ENCODE data around the gene CBFA2T2. TPM values are rescaled to one million over a fixed set of nuclear protein-coding genes. Genes with fewer than 3 reads are reported as not detected.
"Not testable (repeated sequence)": the region's sequence is repeated elsewhere in the genome, so short reads cannot be mapped to it uniquely, and the experiment has no call there.

The CBFA2T2 gene
- total RNA-seq, 1 donor from 2014 or later: 52.3 TPM

DNA sequence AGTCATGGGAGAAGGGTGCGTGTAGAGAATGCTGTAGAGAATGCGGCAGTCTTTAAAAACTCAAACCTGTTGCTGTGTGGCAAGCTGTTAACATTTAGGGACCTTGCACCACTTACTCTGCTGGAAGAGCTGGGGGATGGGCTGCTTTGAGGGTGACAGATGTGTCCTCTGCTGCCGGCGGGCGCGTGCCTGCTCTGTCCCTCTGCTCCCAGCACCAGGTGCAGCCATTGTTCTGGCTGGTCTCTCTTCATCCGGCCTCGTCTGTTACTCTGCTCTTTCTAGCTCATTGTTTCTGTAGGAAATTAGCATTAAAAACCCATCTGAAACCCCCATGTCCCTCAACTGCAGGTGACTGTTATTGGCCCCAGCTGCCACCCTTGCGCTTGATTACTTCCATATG, 78.5 kb downstream of the CBFA2T2 start:
- Mint-ChIP-seq H3K4me1 (ENCODE audit: unreplicated experiment) (peaks cover 64% of the 10 kb centered on the region), H3K27me3 (no peaks in the 10 kb centered on the region), H3K4me3 (peak overlapping the region; percentile 61), H3K27ac (peak overlapping the region; percentile 43), H3K9me3 (peaks cover 8% of the 10 kb centered on the region), H3K36me3 (peaks cover 9% of the 10 kb centered on the region)
- TF ChIP-seq, protein P1, sequence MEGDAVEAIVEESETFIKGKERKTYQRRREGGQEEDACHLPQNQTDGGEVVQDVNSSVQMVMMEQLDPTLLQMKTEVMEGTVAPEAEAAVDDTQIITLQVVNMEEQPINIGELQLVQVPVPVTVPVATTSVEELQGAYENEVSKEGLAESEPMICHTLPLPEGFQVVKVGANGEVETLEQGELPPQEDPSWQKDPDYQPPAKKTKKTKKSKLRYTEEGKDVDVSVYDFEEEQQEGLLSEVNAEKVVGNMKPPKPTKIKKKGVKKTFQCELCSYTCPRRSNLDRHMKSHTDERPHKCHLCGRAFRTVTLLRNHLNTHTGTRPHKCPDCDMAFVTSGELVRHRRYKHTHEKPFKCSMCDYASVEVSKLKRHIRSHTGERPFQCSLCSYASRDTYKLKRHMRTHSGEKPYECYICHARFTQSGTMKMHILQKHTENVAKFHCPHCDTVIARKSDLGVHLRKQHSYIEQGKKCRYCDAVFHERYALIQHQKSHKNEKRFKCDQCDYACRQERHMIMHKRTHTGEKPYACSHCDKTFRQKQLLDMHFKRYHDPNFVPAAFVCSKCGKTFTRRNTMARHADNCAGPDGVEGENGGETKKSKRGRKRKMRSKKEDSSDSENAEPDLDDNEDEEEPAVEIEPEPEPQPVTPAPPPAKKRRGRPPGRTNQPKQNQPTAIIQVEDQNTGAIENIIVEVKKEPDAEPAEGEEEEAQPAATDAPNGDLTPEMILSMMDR (conservative IDR thresholded peaks at IDR 0.05): no peak
- no peak for DNase-seq (ENCODE audit: extremely low spot score, unreplicated experiment)

DNA sequence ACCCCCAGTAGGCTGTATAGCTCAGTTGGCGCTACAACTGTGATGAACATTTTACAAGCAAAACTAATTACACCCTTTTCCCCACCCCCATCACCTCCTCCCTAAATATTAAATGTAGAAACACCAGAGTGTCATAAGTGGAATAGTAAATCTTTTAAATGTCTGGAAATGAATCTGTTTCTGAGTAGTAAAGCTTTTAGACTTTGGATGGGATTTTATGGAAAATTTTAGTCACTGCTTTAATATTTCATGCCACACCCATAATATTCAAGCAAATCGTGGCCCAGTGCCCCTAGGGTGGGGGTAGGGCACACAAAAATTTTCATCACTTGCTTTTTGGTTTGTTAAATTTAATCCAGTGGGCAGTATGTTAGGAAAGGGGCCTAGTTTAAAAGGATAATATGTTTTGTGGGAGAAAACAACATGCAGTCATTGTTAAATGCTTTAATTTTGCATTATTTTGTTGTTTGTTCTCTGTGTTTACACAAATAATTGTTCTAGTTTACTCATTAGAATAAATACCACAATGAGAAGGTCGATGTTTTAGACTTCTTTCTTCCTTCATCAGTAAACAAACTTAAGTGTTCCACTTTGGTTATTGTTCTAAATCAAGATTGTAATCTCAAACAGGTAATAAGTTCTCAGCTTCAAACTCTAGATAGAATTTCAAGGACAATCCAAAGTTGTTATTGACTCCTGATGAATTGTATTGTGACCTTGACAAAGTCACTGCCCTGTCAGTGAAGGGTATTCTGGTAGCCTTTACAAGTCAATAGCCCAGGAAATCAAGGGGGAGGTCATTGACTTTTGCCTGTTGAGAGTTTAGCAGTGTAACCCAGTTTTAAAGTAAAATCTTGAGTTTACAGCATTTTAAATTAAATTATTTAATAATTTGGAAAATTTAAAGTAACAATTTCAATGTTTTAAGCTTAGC, 79.2 kb downstream of the CBFA2T2 start:
- H3K4me1 Mint-ChIP-seq (ENCODE audit: unreplicated experiment): peaks cover 59% of the 10 kb centered on the region
- peaks cover 13% of the 10 kb centered on the region for H3K36me3 Mint-ChIP-seq
- H3K4me3 Mint-ChIP-seq: peak overlapping the region; percentile 29
- H3K27me3 Mint-ChIP-seq: no peaks in the 10 kb centered on the region
- TF ChIP-seq, protein P1 (conservative IDR thresholded peaks at IDR 0.05): no peak
- peak overlapping the region; percentile 43 for H3K27ac Mint-ChIP-seq
- H3K9me3 Mint-ChIP-seq: peaks cover 8% of the 10 kb centered on the region
- DNase-seq (ENCODE audit: extremely low spot score, unreplicated experiment): no peak

DNA sequence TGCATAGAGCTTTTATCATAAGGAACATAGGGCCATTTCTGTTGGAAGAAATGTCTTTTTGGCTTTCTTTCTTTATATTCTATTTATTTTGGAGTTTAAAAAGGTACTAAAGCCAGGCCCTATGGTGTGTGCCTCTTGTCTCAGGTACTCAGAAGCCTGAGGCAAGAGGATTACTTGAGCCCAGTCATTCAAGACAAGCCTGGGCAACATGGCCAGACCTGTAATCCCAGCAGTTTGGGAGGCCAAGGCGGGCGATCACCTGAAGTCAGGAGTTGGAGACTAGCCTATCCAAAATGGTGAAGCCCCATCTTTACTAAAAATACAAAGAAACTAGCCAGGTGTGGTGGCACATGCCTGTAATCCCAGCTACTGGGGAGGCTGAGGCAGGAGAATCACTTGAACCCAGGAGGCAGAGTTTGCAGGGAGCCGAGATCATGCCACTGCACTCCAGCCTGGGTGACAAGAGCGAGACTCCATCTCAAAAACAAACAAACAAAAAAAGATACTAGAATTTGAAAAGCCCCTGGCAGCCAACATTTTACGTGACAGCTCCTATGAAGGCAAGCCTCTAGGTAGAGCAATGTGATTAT, 80.0 kb downstream of the CBFA2T2 start:
- TF ChIP-seq, protein P1 (conservative IDR thresholded peaks at IDR 0.05): no peak
- Mint-ChIP-seq H3K4me1 (ENCODE audit: unreplicated experiment) (peaks cover 63% of the 10 kb centered on the region), H3K27me3 (no peaks in the 10 kb centered on the region), H3K9me3 (peaks cover 8% of the 10 kb centered on the region), H3K27ac (peak overlapping the region; percentile 2), H3K4me3 (peak overlapping the region; percentile 1), H3K36me3 (peaks cover 13% of the 10 kb centered on the region)
- no peak for DNase-seq (ENCODE audit: extremely low spot score, unreplicated experiment)

DNA sequence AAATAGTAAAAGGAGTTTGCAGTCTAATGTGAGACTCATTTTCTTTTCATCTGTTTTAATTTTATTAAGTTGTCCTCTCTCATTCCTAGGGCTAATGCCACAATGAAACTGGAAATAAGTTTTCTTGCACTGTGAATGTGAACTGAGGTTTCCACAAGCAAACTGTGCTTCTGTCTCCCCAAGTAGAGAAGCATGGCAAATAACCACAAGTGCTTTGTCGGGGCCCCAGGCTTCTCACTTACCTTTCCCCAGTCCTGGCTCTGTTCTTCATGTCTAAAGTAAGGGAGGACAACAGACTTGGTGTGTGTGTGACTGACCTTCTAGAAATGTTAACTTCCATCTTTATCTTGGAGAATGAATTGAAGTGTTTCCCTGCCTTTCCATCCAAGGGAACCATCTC, 80.8 kb downstream of the CBFA2T2 start:
- Mint-ChIP-seq H3K36me3 (peaks cover 13% of the 10 kb centered on the region), H3K4me1 (ENCODE audit: unreplicated experiment) (peaks cover 60% of the 10 kb centered on the region), H3K27ac (peak overlapping the region; percentile 2), H3K4me3 (no peak overlapping the region), H3K9me3 (peaks cover 8% of the 10 kb centered on the region), H3K27me3 (no peaks in the 10 kb centered on the region)
- TF ChIP-seq, protein P1 (conservative IDR thresholded peaks at IDR 0.05): no peak
- DNase-seq (ENCODE audit: extremely low spot score, unreplicated experiment): no peak

DNA sequence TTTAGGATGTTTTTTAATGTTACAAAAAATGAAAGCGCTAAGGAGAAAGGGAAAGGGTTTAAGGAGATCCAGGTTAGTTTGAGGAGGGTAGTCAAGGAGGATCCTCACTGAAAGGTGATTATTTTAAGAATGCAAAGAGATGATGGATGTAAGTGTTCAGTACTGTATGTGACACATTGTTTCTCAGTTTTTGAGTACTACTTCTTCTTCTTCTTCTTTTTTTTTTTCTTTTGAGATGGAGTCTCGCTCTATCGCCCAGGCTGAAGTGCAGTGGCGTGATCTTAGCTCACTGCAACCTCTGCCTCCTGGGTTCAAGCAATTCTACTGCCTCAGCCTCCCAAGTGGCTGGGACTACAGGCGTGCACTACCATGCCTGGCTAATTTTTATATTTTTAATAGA, 83.4 kb downstream of the CBFA2T2 start:
- H3K4me1 Mint-ChIP-seq (ENCODE audit: unreplicated experiment): peaks cover 70% of the 10 kb centered on the region
- not testable (repeated sequence) for H3K27ac Mint-ChIP-seq; DNase-seq (ENCODE audit: extremely low spot score, unreplicated experiment); H3K27me3 Mint-ChIP-seq; H3K4me3 Mint-ChIP-seq; H3K9me3 Mint-ChIP-seq
- peaks cover 13% of the 10 kb centered on the region for H3K36me3 Mint-ChIP-seq

DNA sequence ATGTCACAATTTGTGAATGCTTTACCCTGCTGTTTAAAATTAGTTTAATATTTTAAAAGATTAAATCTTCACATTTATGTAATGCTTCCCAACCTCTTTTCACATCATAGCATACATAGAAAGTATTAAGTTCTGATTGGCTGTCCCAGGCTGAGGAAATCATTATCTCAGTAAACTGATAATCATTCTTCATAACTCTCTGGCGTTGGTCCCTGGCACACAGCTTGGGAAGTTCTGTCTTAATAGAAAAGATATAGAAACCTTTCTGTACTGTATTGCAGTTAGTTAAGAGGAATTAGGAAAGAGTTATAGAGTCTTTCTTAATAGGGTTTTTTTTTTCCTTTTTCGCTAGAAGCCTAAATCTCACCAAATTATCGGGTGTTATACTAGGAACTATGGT, 85.4 kb downstream of the CBFA2T2 start:
- DNase-seq (ENCODE audit: extremely low spot score, unreplicated experiment): no peak
- no peak overlapping the region for H3K27ac Mint-ChIP-seq

More for the DNA sequence above, 85.4 kb downstream of the CBFA2T2 start:
- TF ChIP-seq, protein P1 (conservative IDR thresholded peaks at IDR 0.05): no peak
- peaks cover 13% of the 10 kb centered on the region for H3K36me3 Mint-ChIP-seq
- H3K4me3 Mint-ChIP-seq: no peak overlapping the region
- H3K4me1 Mint-ChIP-seq (ENCODE audit: unreplicated experiment): peaks cover 60% of the 10 kb centered on the region
- peaks cover 8% of the 10 kb centered on the region for H3K9me3 Mint-ChIP-seq
- H3K27me3 Mint-ChIP-seq: no peaks in the 10 kb centered on the region
